CD4-positive, alpha-beta T cell treated with Interleukin-4 for 1 hour (primary cell): ENCODE measurements around the gene ST8SIA4.

ENCODE experiments used
- DNase-seq, 2 donors: peaks; one replicate each; pipeline ENCODE4 v3.0.0-alpha.2; 2020 to 2022

ST8SIA4 gene

DNA sequence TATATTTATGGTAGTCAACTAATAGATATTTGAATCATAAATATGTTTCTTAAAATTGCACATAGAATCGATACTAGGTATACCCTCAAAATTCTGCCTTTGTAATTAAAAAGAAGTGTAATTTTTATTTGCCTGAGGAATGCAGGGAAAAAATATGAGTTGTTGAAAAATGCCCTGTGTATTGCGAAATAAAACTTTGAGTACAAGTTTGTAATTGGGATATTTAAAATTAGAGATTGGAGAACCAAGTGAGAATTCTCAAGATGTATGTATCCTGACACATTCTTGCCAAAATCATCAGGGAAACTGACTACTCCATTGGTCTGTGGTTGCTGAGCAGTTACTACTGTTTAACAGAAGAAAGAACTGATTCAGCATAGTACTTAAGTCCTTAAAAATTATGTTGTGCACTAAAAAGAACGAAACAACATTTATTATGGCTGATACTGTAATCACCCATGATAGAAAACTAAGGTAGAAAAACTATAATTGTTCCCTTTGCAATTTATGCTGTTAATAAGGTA, 36.0 kb downstream of the ST8SIA4 start:
- DNase-seq = no peak

DNA sequence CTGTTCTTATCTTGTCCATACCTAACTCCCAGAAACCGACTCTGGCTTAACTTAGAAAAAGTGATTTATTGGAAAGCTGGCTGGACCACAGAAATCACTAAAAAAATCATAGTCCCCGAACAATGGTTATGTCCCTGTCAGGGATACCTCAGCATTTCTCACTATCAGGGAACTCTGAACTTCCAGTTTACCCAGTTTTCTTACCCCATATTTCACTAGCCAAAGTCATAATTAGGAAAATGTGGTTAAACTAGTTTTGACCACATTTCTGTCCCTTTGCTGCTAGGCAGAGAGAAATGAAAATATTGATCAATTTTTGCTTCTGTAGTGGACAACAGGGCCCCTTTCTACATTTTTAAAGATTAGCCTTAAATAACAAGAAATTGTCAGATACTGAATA, 38.2 kb downstream of the ST8SIA4 start:
- DNase-seq = no peak

DNA sequence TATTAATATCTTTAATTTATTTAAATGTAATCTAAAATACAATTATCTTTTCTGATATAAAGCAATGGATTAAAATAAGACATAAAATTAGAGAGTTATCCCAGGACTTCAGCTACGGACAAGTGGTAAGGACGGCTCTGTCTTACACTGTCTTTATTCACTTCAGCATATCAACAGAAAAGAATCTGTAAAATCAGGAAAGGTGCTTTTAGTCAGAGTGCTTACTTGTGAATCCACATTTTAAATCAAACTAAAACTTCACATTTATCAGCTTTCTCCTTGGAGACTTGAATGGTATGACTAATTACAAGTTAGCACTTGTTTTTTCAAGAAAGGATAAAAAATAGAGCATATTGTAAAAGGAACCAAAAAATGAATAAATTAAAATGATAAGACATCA, 39.3 kb downstream of the ST8SIA4 start:
- DNase-seq = no peak

DNA sequence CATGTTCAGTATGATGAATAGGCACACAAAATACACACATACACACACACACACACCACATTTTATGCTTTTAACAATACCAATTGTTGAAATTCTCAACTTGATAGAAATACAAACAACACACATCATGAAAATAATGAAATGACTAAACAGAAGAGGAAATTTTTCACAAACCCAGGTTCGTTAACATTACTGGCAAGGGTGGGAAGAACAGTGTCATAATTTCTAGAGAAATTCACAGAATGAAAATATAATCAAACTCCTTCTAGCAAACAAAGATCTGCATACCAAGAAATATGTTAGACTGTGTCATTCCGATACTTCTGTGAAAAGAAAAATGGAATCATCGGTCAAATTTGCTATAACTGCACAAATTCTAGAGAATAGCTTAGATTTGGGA, 41.9 kb downstream of the ST8SIA4 start:
- no peak for DNase-seq

DNA sequence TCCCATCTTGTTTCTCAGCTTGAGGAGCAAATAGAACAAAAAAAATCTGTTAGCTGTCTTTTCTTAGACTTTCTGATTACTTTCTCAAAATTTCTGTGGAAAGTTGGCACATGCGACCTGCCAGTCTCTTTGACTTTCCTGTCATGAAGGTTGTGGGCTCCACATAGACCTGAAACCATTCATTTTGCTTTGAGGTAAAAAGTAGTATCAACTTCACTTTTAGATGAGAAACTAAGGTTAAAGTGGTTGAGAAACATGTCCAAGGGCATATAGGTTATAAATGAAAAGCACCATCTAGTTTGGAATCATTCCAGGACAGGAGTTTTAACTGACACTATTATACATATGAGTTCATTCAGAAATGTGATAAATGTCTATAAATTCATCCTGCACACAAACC, 42.7 kb downstream of the ST8SIA4 start:
- DNase-seq = no peak

DNA sequence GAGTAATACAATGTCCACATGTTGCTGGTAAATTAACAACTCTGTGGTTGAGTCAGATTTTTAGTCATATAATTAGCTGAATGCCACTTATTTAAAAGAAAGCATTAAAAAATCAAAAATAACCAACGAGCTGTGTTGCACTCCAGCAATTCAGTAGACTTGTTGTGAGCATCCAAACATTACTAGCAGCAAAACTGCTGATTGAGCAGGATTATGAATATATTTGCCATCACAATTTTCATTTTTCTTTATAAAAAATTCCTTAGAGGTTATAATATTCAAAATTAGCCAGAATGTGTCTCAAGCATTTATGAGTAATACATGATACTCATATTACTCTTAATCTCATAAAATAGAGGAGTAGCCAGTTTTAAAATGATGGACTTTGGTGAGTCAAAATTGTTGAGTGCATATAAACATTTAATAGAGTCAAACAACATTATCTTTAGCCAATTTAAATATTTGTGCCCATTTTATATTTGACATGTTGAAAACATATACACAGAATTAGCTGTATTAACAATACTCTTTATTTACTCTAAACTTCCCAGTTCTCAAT, 44.0 kb downstream of the ST8SIA4 start:
- DNase-seq = no peak

DNA sequence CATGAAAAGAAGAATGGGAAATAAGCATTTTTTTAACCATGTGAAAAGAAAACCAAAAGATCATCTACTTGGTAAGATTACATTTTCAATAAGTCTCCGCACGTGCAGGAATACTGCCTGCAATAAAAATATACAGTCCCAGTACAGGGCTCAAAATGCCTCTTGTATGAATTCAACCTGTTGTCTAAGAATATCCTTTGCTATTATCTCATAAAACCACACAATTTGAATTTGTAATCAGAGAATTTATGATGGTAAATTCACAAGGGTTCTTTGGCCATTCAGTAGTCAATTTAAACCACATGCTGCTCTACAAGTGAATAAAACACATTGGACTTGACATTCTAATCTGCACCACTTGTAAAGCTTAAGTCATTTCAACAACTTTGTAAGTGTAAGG, 46.6 kb downstream of the ST8SIA4 start:
- no peak for DNase-seq

DNA sequence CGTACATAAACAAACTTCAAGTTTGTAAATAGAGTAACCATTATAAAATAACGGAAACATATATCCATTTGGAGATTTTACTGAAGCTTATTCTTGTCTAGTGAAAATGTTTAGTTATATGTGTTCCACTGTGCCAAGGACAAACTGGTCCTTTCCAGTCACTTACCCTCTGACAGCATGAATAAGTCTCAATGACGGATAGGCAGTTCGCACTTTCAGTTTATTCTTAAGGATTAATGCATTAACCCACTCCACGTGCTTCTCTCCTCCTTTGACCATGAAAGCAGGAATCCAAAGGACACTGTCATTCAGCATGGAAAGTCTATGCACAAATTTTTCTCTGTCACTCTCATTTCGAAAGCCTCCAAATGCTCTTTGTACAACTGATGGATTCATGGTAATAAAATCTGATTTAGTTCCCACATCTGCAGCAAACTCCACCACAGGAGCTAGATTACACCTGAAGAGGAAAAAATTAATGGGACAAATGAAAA, 47.1 kb downstream of the ST8SIA4 start:
- no peak for DNase-seq

DNA sequence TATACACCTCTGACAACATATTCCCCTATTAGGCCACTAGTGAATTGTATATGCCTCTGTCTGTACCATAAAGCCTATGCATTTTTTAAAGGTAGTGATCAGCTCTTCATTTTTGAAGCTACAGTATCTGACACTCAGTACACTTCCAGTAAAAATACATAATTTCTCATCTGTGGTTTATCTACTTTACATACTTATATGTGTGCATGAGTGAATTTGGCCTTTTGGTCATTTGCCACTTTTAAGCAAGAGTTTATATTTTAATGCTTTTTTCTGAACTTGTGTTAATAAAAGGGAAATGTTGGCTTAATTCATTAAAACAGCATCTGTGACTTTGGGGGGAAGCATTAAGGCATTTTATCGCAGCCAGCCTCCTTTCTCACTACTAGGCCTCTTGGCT, 47.8 kb downstream of the ST8SIA4 start:
- DNase-seq = no peak

DNA sequence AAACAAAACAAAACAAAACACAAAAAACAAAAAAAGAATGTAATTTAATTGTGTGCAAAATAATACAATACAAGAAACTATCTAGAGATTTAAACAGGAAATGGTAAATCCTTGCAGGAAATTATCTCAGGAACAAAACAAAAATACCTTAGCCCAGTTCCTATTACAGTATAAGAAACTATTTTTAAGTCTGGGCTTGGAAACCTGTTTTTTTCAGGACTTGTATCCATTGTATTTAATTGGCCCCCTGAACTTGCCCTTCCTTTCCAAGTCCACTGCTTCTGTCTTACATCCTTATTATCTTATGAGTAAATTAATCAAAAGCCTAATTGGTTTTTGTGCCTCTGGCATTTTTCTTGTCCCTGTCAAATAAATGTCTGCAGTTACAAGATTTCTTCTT, 48.5 kb downstream of the ST8SIA4 start:
- DNase-seq = no peak

DNA sequence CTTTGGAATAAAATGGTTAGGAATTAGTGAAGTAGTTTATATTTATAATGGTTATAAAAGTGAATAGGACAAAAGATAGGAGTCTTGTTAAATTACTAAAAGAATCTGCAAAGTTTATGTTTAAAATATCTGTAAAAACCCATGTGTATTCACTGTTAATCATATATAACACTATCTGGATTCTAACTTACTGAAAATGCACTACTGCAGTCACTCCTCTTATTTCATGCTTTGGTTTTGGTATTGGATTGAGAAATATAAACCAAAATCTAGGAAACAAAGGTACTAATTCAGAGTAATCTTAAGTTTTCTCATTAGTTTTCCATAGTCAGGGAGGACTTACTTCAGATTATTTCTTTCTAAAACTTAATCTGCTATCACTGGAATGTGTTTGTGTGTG, 49.5 kb downstream of the ST8SIA4 start:
- DNase-seq = no peak

DNA sequence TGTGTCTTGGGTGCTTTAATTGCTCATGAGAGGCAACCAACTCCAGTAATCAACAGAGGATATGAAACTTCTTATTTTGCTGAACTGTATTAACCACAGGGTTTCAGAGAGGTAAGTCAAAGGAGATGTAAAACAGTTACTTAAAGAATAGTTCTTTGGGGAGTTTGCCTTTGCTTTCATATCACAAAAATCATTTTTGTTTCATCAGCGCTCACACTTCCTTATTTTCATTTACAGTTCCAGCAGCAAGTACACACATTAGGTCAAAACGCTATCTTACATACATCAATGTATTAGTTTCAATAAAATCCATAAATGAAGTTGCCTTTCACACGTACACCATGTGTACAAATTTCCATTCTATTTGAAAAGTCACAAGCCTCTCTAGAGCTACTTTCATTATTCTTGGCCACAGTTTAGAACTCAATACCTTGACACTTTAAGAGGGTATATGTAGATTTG, 50.1 kb downstream of the ST8SIA4 start:
- DNase-seq = peak in 1 of 2 donors; percentile 43

DNA sequence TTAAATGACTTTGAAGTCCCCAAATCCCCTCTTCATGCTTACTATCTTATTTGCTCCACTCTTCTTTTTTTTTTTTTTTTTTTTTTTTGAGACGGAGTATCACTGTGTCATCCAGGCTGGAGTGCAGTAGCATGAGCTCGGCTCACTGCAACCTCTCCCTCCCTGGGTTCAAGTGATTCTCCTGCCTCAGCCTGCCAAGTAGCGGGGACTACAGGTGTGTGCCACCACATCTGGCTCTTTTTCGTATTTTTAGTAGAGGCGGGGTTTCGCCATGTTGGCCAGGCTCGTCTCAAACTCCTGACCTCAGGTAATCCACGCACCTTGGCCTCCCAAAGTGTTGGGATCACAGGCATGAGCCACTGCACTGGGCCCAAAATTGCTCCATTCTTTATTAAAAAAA, 51.0 kb downstream of the ST8SIA4 start:
- no peak for DNase-seq

DNA sequence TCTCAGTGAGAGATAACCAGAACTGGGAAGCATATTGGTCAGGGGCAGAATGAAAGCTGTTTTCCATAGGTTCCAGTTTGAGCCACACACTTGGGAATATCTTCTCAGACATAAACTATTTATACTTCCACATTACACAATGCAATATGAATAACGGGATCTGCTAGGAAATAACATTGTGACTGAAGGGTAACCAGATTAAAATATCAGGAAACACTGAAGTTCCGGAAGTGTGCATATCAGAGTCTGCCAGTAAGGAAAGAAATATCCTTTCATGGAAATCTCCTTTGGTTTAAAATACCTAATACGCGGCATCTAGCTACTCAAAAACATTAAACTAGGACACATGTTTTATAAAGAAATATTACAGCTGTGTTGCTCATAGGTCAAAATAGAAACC, 56.3 kb downstream of the ST8SIA4 start:
- no peak for DNase-seq

DNA sequence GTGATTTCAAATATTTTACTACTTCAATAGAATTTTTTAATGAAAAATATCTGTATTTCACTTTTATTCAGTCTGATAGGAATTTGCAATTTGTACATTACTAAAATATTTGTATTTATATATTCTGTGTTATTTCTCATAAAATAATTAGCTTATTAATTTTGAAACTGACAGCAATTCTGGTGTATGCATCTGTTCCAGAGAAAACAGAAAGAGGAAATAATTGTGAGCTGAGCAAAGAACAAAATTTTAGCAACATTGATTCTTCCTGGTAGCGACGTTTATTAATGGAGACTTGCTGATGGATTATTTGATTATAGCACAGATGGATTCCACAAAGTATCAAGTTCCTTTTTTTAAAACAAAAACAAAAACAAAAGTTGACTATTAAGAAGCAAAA, 61.0 kb downstream of the ST8SIA4 start:
- no peak for DNase-seq

DNA sequence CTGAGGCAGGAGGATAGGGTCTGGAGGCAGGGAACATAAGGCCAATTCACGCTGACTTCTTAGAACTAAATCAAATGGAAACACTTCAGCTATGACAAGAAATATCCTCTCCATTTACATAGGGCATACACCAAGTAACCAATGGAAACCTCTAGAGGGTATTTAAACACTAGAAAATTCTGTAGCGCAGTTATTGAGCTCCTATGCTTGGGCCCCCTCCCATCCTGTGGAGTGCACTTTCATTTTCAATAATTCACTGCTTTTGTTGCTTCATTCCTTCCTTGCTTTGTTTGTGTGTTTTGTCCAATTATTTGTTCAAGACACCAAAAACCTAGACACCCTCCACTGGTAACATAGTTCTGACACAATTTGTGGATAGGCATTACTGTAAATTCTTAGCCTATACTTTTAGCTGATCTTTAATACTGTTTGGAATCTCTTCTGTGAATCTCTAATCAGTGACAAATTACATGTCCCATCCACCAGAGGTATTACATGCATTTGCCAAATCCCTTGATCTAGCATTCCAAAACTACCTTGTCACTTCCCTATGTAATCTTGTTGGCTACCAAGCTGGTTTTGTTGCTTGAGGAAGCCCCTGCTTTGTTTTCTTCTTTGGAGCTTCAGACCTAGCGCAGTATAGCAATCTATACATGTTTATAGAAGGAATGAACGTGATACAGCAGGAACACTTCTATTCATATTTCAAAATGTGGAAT, 61.6 kb downstream of the ST8SIA4 start:
- peak in 1 of 2 donors; percentile 37 for DNase-seq

DNA sequence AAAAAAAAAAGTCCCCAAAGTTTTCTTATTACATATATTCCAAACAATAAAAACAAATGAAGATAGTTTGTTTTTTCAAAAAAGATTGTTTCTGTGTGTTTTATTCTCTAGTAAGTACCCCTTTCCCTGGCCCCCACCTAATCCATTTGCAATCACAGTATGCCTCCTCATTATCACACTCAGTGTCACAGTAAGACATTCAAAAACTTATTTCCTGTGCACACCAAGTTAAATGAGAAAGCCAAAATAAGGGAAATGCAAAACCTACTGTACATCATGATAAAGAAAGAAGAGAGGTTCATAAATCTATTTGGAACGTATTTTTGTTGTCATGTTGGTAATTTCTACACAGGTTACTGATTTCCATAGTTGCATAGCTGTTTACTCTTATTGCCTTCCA, 62.3 kb downstream of the ST8SIA4 start:
- DNase-seq = no peak

DNA sequence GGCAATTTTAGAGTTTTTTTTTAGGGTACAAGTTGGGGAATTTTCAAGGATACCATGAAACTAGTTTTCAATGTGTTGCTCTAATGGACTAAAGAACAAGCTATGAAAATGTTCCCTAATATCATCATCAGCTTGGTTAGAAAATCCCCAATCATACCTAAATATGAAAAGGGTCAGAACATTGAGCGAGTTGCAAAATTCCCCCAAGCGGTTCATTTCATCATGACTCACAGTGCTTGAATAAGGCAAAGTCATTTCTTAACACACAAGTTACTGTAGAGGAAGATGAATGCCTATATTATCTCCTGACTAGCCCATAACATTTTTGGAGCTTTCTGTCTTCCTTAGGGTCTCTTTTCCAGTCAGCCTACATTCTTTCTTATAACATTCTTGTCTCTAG, 62.7 kb downstream of the ST8SIA4 start:
- peak; percentile 50 to 59 for DNase-seq

DNA sequence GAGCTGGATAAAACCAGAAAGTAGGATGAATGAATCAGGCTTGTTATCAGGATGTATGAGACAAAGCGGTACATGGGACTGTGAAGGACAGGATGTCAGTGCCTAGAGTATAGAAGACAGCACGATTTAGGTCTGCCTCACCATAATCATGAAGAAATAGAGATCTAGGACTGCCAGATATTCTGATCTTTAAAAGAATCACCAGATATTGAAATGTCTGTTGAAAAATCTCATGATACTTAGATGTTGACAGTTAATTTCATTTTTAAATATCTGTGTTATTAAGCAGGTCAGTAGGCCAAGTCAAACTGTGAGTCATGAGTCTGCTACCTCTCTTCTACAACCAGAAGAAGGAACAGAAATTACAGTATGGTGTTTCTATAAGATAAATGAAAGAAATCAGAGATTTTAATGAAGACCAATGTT, 65.0 kb downstream of the ST8SIA4 start:
- DNase-seq = no peak

DNA sequence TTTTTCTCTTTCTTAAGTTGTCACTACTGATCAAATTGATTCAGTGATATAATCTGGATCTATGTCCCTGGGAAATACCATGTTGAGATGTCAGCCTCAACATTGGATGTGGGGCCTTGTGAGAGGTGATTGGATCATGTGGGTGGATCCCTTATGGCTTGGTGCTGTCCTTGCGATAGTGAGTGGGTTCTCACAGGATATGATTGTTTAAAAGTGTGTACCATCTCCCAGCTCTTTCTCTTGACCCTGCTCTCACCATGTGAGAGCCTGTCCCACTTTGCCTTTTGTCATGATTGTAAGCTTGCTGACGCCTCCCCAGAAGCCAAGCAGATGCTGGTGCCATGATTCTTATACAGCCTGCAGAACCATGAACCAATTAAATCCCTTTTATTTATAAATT, 68.6 kb downstream of the ST8SIA4 start:
- no peak for DNase-seq

DNA sequence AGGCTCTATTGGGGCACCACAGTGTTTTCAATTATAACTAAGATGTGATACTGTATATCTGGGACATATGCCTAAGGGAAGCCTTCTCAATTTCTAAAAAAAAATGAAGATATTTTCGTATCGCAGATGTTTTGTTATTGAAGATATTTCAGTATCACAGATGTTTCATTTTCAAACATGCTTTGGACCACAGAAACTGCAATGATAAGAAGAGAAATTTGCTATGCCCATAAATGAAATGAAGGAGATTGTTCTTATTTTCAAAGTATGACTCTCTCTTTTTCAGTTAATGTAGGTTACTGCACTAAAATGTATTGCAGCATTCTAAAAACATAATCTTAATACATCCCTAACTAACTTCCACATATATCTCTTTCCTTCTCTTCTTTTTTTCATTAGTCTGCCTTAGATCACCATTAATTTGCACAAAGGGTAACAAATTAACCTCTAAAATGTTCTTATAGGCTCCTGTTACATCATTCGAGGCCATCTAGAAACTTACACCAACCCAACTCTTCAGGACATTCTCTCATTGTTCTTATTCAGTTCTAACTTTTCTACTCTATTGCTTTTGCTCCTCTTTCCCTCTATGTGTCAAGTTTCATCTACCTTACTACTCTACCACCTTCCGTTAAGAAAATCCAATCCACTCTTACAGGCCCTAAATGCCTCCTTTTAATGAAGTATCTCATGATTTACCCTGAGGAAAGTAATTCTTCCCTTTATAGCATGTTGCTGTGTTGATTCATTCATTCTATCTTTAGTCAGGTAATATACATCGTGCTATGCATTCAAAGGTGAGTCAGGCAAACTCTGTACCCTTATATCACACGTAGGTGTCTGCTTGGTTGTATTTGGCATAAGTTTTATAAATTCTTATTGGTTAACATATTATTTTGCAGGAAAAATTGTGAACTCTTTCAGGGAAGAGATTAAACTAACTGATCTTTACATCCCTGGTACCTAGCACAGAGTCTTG, 70.5 kb downstream of the ST8SIA4 start:
- no peak for DNase-seq

DNA sequence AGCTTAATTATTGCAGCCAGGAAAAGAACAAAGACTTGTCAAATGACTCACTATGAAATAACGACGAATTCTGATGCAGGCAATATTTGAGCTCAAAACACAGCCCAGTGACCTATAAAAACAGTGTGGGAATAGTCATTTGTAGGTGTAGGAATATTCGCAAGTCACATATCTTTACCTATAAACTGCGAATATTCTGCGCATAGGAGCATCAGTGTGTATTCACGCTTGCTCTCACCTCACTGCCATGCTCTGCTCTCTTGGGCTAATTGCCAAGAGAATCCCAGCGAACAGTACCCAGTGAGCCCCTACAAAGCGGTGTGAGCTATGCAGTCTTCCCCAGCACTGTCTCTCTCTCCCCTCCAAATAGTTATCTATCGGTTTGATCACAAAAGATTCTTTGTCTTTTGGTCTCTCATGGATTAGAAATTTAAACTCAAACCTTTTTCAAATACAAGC, 74.2 kb downstream of the ST8SIA4 start:
- no peak for DNase-seq
